RCC 7860 (cell line): ENCODE results near the gene SPC24.
"Not testable (repeated sequence)": the region's sequence is repeated elsewhere in the genome, so short reads cannot be mapped to it uniquely, and the experiment has no call there.

Source experiments
- DNase-seq: peaks from one replicate; pipeline ENCODE4 v3.0.0-alpha.2; 2015; ENCODE audit warnings: low spot score
- FAIRE-seq: peaks from 2 replicates; lab custom pipeline; 2012; peaks lifted over from hg19 to GRCh38; lab: Jason Lieb, UNC

Gene SPC24

DNA sequence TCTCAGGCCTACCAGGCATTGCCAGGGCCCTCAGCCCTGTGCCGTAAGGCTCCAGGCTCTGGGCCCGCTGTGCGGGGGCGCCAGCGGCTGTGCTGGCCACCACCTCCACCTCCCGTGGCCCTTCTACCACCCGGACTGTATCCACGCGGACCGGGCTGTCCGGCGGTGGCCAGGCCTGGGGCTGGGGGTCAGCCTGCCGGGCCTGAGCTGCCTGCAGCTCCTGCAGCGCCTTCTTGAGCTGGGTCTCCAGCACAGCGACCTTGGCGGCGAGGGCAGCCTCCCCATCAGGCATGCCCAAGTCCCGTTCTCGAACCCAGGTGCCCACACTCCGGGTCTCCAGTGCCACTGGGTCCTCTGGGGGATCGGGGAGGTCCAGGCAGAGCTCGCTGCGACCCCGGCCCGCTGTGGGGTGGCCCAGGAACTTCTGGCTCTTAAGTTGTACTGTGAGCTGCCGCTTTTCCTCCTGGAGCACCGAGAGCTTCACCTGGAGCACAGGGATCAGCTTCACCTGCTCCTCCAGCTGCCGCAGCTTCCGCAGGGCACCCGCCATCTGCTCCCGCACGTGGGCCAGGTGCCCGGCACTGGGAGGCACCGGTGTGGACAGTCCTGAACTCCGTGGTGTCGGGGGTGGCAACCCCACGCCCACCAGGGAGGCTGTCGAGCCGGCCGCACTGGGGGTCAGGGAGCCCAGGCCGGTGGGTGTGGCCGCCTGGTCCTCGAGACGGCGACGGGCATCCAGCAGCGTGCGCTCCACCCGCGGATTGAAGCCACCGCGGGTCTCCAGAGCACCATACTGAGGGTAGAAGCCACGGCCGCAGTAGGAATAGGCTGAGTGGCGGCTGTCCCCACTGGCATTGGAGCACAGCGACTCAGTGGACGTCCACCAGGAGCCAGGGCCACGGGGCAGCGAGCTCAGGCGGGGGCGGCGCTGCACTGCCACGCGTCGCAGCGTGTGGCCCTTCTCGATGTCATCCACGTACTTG, 37.7 kb upstream of the SPC24 start:
- FAIRE-seq = no peak
- DNase-seq = no peak

DNA sequence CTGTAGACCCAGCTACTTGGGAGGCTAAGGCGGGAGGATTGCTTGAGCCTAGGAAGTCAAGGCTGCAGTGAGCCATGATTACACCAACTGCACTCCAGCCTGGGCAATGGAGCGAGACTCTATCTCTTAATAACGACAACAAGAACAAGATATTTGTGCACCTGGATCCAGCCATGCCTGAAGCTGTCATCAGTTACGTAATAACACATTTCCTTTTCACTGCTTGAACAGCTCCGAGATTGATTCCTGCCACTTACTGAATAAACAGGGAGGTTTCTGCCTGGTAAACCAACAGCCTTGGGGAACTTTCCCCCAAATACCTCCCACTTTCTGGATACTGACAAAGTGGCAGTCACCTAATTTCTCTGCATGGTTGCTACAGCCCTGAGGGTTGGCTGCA, 36.4 kb upstream of the SPC24 start:
- no peak for FAIRE-seq
- DNase-seq = no peak

DNA sequence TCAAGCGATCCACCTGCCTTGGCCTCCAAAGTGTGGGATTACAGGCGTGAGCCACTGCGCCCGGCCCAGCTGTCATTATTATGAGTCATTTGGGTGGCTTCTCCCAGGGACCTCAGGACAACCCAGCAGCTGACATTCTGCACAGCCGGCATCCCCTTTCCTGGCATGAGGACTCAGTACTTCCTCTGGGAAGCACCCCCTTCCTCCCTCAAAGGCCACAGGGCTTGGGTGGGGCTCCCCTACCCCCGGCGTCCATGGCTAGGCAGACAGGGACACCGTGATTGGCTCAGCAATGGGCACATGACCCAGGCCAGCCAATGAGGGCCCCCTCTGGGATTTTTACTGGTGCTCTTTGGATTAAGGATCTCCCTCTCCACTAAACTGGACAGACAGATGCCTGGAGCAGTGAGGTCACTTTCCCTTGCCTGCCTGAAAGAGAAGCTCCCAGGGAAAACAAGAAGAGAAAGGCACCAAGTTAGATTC, 35.7 kb upstream of the SPC24 start:
- DNase-seq = peak; percentile 54
- FAIRE-seq = no peak

DNA sequence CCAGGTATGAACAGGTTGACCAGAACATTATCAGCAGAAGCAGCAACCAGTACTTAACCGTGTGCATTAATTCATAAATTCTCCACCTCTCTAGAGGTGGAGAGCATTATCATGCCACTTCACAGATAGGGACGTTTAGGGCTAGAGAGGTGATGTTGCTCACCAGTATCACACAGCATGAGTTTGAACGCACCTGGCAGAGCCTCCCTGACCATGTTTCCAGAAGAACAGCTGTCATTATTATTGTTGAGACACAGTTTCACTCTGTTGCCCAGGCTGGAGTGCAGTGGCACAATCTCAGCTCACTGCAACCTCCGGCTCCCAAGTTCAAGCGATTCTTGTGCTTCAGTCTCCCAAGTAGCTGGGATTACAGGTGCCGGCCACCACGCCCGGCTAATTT, 34.9 kb upstream of the SPC24 start:
- no peak for FAIRE-seq
- DNase-seq = no peak

DNA sequence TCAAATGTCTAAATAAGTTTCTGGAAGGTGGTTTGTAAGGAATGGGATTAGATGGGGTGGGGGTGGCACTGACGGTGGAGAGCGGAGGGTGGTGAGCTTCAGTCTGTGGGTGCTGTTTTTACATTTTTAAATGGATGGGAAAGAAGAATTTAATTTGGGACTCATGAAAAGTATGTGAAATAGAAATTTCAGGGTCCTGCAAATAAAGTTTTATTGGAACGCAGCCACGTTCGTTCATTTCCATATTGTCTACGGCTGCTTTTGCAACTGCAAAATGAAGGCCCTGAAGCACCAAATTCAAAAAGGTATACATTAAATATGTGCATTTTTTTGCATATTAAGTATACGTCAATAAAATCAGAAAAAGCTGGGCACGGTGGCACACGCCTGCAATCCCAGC, 31.9 kb upstream of the SPC24 start:
- no peak for FAIRE-seq
- no peak for DNase-seq

DNA sequence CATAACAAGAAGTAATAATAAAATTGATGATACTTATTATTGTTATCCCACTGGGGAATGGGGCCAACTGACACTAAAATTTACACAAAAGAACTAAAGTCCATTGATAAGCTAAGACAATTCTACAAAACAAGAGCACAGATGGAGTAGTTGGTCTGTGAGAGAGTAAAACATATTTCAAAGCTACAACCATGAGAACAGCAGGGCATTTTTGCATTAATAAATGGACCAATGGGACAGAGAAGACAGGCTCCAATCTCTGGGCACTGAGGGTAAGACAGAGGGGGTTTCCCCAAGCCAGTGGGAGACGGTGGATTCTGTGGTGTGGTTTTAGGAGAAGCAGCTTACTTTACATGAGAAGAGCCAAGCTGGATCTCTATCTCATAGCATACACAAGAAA, 27.4 kb upstream of the SPC24 start:
- DNase-seq (no peak), FAIRE-seq (no peak)

DNA sequence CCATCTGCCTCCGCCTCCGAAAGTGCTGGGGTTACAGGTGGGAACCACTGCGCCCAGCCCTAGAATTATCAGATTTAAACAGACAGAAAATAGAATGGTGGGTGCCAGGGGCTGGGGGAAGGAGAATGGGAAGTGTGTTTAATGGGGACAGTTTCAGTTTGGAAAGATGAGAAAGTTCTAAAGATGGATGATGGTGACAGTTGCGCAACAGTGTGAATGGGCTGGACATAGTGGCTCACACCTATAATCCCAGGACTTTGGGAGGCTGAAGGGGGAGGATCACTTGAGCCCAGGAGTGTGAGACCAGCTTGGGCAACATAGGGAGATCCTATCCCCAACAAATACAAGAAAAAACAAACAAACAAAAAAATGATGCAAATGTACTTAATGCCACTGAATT, 25.9 kb upstream of the SPC24 start:
- FAIRE-seq (no peak), DNase-seq (no peak)

DNA sequence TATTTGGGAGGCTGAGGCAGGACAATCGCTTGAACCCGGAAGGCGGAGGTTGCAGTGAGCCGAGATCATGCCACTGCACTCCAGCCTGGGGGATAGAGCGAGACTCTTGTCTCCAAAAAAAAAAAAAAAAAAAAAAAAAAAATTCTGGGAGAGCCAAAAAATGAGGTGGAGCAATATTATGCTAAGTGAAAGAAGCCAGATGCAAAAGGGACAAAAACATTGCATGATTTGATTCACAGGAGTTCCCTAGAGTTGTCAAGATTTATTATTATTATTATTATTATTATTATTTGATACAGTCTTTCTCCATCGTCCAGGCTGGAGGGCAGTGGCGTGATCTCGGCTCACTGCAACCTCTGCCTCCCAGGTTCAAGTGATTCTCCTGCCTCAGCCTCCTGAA, 25.4 kb upstream of the SPC24 start:
- not testable (repeated sequence) for DNase-seq, FAIRE-seq

DNA sequence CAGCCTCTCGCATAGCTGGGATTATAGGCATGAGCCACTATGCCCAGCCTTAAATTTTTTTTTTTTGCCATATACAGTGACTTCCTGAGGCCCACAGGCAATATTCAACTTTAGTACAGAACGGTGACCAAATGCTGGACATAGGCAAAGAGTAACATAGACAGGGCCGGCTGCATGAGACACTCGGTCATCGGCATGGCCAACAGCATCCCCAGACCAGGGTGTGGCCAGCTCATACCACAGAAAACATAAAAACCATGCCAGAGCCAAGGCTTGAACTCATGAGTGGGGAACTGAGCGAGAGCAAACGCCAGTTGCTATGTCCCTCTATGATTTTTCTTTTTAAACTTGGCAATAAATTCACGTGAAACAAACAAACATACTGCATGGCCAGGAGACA, 24.8 kb upstream of the SPC24 start:
- no peak for DNase-seq
- FAIRE-seq = no peak

DNA sequence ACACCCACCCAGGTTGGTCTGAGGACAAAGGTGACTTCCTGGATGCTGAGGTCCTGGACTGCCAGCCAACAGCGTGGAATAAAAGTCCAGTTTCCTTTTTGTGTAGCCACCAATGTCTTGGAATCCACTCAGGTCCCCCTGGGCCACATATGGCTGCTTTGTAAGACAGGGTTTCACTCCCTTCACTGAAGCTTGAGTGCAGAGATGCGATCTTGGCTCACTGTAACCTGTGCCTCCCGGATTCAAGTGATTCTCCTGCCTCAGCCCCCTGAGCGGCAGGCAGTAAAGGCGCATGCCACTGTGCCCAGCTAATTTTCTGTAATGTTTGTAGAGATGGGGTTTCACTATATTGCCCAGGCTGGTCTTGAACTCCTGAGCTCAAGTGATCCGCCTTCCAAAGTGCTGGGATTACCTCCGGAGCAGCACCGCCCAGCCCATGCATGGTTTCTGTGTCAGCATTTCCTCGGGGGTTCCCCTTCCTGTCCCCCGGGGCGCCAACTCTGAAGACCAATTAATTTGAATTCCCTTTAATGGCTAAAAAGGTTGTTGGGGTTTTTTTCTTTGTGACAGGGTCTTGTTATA, 24.2 kb upstream of the SPC24 start:
- FAIRE-seq = no peak
- DNase-seq = no peak

DNA sequence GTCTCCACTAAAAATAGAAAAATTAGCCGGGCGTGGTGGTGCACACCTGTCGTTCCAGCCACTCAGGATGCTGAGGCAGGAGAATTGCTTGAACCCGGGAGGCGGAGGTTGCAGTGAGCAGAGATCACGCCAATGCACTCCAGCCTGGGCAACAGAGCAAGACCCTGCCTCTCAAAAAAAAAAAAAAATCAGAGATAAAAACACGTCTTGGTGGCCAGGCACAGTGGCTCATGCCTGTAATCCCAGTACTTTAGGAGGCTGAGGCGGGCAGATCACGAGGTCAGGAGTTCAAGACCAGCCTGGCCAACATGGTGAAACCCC, 23.5 kb upstream of the SPC24 start:
- not testable (repeated sequence) for DNase-seq, FAIRE-seq

DNA sequence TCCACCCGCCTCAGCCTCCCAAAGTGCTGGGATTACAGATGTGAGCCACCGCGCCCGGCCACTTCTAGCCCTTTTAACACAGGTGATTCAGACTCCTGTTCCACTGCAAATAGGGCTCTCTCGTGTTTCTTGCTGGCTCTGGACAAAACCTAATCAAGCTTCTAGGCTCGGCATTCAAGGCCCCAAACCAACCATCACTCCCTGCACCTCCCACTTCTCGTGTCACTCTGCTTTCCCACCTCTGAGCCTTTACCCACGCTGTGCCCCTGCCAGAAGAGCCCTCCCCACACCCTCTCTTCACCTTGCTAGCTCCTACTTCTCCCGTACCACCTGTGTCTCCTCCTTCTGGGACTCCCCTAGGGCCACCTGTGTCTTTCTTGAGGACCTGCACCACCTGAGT, 22.0 kb upstream of the SPC24 start:
- DNase-seq = no peak
- FAIRE-seq = no peak

DNA sequence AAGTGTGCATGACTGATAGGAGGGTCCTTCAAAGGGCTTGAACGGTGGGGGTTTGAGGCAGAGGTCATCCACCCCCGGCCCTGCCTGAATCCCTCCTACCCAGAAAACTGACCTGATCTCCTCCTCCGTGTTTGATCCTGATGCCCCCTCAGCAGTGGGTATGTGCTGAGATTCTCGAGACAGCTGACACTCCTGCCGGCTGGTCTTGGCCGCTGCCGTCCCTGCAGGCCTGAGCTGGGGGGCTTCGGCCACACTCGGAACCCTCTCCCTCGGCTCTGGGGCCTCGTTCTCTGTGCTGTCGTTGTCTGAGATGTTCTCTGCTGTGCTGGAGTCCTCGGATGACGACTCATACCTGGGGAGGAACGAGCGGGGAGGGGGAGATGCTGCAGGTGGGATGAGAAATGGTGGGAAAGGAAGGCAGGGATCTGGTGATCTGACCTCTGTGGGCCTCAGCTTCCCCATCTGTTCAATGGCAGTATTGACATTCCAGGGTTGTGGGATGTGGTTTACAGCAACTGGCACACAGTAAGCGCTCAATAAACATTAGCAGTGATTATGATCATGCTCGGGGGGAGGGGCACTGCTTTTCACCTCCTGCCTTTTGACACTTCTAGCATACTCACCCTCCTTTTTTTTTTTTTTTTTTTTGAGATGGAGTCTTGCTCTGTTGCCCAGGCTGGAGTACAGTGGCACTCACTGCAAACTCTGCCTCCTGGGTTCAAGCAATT, 21.0 kb upstream of the SPC24 start:
- no peak for DNase-seq
- FAIRE-seq = no peak

DNA sequence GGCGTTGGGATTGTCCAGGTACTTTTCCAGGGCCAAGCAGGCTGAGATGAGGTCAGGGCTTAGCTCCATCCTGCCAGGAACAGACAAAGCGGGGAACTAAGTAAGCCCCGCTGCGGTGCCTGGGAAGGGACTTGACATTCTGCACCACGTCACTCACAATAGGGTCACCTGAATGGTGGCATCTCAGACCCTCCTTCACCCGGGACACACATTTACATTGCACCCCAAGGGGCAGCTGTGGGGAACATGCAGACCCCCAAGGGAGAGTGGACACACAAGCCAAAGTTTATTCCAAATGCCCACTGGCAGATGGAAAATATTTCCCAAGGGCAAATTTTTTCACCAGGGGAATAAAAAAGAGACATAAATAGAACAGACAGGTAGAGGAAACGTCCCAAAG, 20.3 kb upstream of the SPC24 start:
- DNase-seq (no peak), FAIRE-seq (no peak)

DNA sequence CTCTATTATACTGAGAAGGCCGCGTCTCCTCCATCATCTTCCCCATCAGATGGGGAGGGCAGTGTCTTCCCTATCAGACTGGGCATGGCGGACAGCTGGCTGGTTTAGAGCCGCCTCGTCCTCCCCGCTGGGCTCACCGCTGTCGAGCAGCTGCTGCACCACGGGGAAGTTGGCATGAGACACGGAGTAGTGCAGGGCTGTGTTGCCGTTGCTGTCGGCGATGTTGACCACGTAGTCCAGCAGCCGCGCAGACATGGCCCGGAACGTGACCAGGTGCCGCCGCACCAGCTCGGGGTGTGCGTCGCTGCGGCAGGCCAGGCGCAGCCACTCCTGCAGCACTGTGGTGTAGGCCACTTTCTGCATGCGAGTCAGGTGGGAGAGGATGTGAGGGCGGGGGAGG, 18.8 kb upstream of the SPC24 start:
- DNase-seq (no peak), FAIRE-seq (no peak)

DNA sequence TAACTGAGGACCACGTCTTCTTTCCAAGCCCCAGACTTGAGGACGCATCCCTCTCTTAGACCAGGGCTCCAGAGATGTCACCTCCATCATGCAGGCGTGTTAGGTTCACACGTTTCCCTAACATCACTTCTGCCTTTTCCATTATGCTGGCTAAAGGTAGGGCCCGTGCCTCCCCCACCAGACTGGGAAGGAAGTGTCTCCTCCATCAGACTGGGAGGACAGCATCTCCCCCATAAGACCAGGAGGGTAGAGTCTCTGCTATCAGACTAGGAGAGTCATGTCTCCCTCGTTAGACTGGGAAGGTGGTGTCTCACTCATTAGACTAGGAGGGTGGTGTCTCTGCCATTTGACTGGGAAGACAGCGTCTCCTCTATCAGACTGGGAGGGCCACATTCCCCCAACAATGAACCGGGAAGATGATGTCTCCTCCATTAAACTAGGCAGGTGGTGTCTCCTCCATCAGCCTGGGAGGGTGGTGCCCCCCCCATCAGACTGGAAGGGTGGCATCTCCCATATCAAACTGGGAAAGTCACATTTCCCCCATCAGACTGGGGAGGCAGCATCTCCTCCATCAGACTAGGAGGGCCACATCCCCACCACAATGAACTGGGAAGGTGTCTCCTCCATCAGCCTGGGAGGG, 18.1 kb upstream of the SPC24 start:
- DNase-seq = no peak
- FAIRE-seq = no peak

DNA sequence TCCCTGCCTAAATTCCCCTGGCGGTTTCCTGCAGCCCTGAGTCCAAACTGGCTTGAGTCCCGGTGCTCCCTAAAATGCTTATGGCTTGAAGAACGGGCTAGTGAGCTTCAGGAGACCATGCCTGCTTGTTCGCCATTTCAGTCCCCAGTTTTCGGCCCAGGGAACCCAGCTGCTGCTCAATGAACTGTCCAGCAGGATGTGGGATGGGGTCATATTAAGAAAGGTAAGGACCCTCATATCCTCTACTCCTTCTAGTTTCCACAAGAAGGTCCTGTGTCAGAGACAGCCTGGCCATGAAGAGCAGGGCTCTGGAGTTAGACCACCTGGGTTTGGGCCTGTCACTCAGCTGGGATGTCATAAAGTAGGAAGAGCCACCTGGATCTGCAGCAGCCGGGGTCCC, 17.0 kb upstream of the SPC24 start:
- no peak for DNase-seq
- no peak for FAIRE-seq

DNA sequence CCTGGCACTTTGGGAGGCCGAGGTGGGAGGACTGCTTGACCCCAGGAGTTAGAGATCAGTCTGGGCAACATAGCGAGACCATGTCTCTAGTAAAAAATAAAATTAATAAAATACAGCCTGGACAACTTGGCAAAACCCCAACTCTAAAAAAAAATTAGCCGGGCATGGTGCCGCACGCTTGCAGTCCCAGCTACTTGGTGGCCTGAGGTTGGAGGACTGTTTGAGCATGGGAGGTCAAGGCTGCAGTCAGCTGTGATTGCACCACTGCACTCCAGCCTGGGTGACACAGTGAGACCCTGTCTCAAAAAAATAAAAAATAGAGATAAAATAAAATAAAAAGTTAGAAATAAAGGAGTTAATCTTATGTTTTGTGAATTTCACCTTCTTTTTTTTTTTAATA, 15.6 kb upstream of the SPC24 start:
- DNase-seq (no peak), FAIRE-seq (no peak)

DNA sequence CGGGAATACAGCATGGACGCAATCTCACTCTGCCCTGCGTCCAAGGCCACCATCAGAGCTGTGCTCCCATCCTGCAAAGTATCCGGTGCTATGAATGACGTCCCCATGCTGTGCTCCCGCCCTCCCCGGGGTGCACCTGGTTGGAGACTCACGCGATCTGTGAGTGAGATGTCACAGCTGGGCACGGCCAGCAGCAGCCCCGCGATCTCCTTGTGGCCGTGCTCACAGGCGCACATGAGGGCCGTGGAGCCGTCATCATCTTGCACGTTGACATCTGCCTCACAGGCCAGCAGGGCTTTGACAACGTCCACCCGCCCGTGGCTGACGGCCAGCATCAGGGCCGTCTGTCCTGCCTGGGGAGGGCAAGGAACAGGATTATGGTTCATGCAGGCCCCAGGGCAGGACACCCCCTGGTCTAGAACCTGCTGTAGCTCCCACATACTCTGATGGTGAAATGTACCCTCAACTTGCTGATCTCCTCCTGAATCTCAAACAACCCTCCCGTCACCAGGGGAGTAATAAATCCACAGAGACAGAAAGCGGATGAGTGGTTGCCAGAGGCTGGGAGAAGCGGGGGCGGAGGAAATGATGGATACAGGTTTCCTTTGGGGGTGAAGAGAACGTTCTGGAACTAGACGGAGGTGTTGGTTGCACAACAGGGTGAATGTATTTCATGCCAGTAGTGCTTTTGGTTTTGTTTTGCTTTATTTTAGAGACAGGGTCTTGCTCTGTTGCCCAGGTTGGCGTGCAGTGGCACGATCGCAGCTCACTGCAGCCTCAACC, 14.5 kb upstream of the SPC24 start:
- FAIRE-seq = no peak
- DNase-seq = no peak

DNA sequence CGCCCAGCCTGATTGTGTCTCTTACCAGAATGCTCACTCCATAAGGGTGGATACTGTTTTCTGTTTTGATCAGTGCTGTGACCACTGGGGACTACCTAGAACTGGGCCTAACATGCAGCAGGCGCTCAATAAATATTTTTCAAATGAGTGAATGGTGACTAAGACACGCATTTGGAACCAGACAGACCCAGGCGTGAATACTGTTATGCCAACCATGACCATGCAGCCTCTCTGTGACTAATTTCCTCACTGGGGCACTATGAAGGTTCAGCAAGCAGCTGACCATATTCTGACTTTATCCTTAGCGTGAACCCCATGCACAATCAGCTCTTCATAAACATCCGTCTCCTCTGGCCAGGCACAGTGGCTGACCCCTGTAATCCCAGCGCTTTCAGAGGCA, 13.0 kb upstream of the SPC24 start:
- DNase-seq (peak; percentile 99), FAIRE-seq (peak; percentile 99)
